SK-N-SH treated with all-trans-retinoic acid at 6 μM for 48 hours (cell line): ENCODE measurements around the gene FMN1.

Experiments used
- ARNTL ChIP-seq: fragments of 450-650 bp; formaldehyde crosslinking; IDR thresholded peaks from 2 replicates; pipeline ENCODE4 v1.5.0; 2020; ENCODE audit warnings: low read depth, mild to moderate bottlenecking, moderate library complexity, borderline replicate concordance
- CSDC2 ChIP-seq: fragments of 250-450 bp; sonication (Bioruptor Pico); IDR thresholded peaks from 2 replicates; pipeline ENCODE4 v1.5.0; 2020; ENCODE audit warnings: mild to moderate bottlenecking, moderate library complexity
- ISL1 ChIP-seq: fragments of 250-450 bp; sonication (Bioruptor Pico); IDR thresholded peaks from 2 replicates; pipeline ENCODE4 v2.1.2; 2022; ENCODE audit warnings: mild to moderate bottlenecking, moderate library complexity
- PATZ1 ChIP-seq: fragments of 250-450 bp; sonication (Bioruptor Pico); IDR thresholded peaks from 2 replicates; pipeline ENCODE4 v1.8.0; 2020; ENCODE audit warnings: mild to moderate bottlenecking, moderate library complexity, borderline replicate concordance
- PPARA ChIP-seq: fragments of 250-450 bp; sonication (Bioruptor Pico); IDR thresholded peaks from 2 replicates; pipeline ENCODE4 v1.5.0; 2020; ENCODE audit warnings: mild to moderate bottlenecking, borderline replicate concordance
- SNAI2 ChIP-seq: fragments of 250-450 bp; sonication (Bioruptor Pico); IDR thresholded peaks from 2 replicates; pipeline ENCODE4 v1.5.0; 2020; ENCODE audit warnings: mild to moderate bottlenecking, moderate library complexity
- TCF4 ChIP-seq: fragments of 250-450 bp; sonication (Bioruptor Pico); IDR thresholded peaks from 2 replicates; pipeline ENCODE4 v1.8.0; 2021; ENCODE audit warnings: mild to moderate bottlenecking, moderate library complexity, borderline replicate concordance
- TOX ChIP-seq: fragments of 250-450 bp; sonication (Bioruptor Pico); IDR thresholded peaks from 2 replicates; pipeline ENCODE4 v1.8.0; 2021; ENCODE audit warnings: mild to moderate bottlenecking, moderate library complexity, borderline replicate concordance
- ZC3H10 ChIP-seq: fragments of 250-450 bp; sonication (Bioruptor Pico); IDR thresholded peaks from 2 replicates; pipeline ENCODE4 v1.5.1; 2021; ENCODE audit warnings: mild to moderate bottlenecking, moderate library complexity
- ZFP3 ChIP-seq: fragments of 250-450 bp; sonication (Bioruptor Pico); IDR thresholded peaks from 2 replicates; pipeline ENCODE4 v1.5.0; 2020; ENCODE audit warnings: mild to moderate bottlenecking, moderate library complexity
- ZFP30 ChIP-seq: fragments of 450-650 bp; formaldehyde crosslinking; IDR thresholded peaks from 2 replicates; pipeline ENCODE4 v1.5.0; 2022; ENCODE audit warnings: mild to moderate bottlenecking, moderate library complexity
- ZNF8 ChIP-seq: fragments of 450-650 bp; formaldehyde crosslinking; IDR thresholded peaks from 2 replicates; pipeline ENCODE4 v1.5.0; 2020; ENCODE audit warnings: mild to moderate bottlenecking, moderate library complexity
- TF ChIP-seq, protein P1 (sequence below): fragments of 250-450 bp; sonication (Bioruptor Pico); IDR thresholded peaks from 2 replicates; pipeline ENCODE4 v1.5.1; 2020; ENCODE audit warnings: low read depth, mild to moderate bottlenecking, moderate library complexity
- TF ChIP-seq, protein P2 (sequence below): fragments of 250-450 bp; sonication (Bioruptor Pico); IDR thresholded peaks from 2 replicates; pipeline ENCODE4 v1.5.1; 2021; ENCODE audit warnings: mild to moderate bottlenecking, moderate library complexity

- TF ChIP-seq PATZ1 (CRISPR knock-in tag) (no peak), ZFP3 (no peak), ISL1 (CRISPR knock-in tag) (no peak), ZFP30 (CRISPR knock-in tag) (no peak), TOX (CRISPR knock-in tag) (no peak), TCF4 (CRISPR knock-in tag) (no peak), ZC3H10 (no peak), SNAI2 (CRISPR knock-in tag) (no peak), ZNF8 (no peak), PPARA (CRISPR knock-in tag) (no peak), CSDC2 (CRISPR knock-in tag) (no peak), ARNTL (CRISPR knock-in tag) (no peak)
- TF ChIP-seq, protein P1, sequence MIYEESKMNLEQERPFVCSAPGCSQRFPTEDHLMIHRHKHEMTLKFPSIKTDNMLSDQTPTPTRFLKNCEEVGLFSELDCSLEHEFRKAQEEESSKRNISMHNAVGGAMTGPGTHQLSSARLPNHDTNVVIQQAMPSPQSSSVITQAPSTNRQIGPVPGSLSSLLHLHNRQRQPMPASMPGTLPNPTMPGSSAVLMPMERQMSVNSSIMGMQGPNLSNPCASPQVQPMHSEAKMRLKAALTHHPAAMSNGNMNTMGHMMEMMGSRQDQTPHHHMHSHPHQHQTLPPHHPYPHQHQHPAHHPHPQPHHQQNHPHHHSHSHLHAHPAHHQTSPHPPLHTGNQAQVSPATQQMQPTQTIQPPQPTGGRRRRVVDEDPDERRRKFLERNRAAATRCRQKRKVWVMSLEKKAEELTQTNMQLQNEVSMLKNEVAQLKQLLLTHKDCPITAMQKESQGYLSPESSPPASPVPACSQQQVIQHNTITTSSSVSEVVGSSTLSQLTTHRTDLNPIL, result no peak
- TF ChIP-seq, protein P2, sequence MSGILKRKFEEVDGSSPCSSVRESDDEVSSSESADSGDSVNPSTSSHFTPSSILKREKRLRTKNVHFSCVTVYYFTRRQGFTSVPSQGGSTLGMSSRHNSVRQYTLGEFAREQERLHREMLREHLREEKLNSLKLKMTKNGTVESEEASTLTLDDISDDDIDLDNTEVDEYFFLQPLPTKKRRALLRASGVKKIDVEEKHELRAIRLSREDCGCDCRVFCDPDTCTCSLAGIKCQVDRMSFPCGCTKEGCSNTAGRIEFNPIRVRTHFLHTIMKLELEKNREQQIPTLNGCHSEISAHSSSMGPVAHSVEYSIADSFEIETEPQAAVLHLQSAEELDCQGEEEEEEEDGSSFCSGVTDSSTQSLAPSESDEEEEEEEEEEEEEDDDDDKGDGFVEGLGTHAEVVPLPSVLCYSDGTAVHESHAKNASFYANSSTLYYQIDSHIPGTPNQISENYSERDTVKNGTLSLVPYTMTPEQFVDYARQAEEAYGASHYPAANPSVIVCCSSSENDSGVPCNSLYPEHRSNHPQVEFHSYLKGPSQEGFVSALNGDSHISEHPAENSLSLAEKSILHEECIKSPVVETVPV (CRISPR knock-in tag), result no peak
Measured at GRCh38 chr15:32738666-32739065, 455.8 kb downstream of the FMN1 start.
